GM12878 (cell line): Measurements from ENCODE around the gene LHX5. TPM values are rescaled to one million over a fixed set of nuclear protein-coding genes. Genes with fewer than 3 reads are reported as not detected.

Source experiments
- ATAC-seq: fragments of 200-7000 bp; cut with Tn5 transposase; 3 replicates; pipeline ENCODE4 v1.9.1; 2020; ENCODE audit warnings: mild to moderate bottlenecking, moderate library complexity
- BruUV-seq: library from RNA; stranded (reverse); fragments of 400-500 nt; replicated peaks from 2 replicates; lab custom pipeline; 2021; lab: Mats Ljungman, UMichigan
- CTCF ChIA-PET: fragments of 300-600 bp; sonication (Branson Sonifier 250); formaldehyde crosslinking; extraction: SDS; loops from one replicate; lab custom pipeline; 2021; ENCODE audit warnings: inconsistent platforms; lab: Yijun Ruan, JAX
- POLR2A ChIA-PET: fragments of 350-600 bp; formaldehyde crosslinking; extraction: SDS; loops from one replicate; lab custom pipeline; 2021; ENCODE audit warnings: inconsistent platforms; lab: Charles Lee
- RAD21 ChIA-PET: fragments of 300-600 bp; sonication (Branson Sonifier 250); formaldehyde crosslinking; loops from one replicate; lab custom pipeline; 2023; ENCODE audit warnings: antibody characterized with exemption; ENCODE audit not compliant: unreplicated experiment; lab: Charles Lee
- SMC1A ChIA-PET: fragments of 300-600 bp; sonication (Branson Sonifier 250); formaldehyde crosslinking; loops from one replicate; lab custom pipeline; 2023; ENCODE audit not compliant: unreplicated experiment, uncharacterized antibody; lab: Charles Lee
- DNase-seq: peaks from one replicate; pipeline ENCODE4 v3.0.0-alpha.2; 2011; ENCODE audit warnings: low read depth, low spot score
- FAIRE-seq: peaks from 3 replicates; lab custom pipeline; 2011; peaks lifted over from hg19 to GRCh38; lab: Jason Lieb, UNC
- H2AFZ ChIP-seq: 2 replicates; pipeline ENCODE4 v1.6.0; 2011; ENCODE audit warnings: low read depth, low read length, control low read depth; ENCODE audit not compliant: control insufficient read depth
- H3K27ac ChIP-seq: 2 replicates; pipeline ENCODE4 v1.5.1; 2011; ENCODE audit warnings: control low read depth; ENCODE audit not compliant: control insufficient read depth, insufficient read depth
- H3K27me3 ChIP-seq, 2 experiments: replicated peaks in 1 of 2; 2 replicates each; pipeline versions ENCODE4 v1.6.0 to v1.6.1; 2011; ENCODE audit warnings: low read length in 1 of 2; ENCODE audit not compliant: control insufficient read depth in 2 of 2, insufficient read depth in 2 of 2
- H3K36me3 ChIP-seq, 2 experiments: 2 replicates each; pipeline ENCODE4 v1.5.1; 2011; ENCODE audit warnings: low read length in 1 of 2; ENCODE audit not compliant: control insufficient read depth in 2 of 2, insufficient read depth in 2 of 2
- H3K4me1 ChIP-seq: 2 replicates; pipeline ENCODE4 v1.6.1; 2011; ENCODE audit warnings: mild to moderate bottlenecking, low read length, moderate library complexity, mixed read lengths; ENCODE audit not compliant: control insufficient read depth, insufficient read depth
- H3K4me2 ChIP-seq: 2 replicates; pipeline ENCODE4 v1.6.0; 2011; ENCODE audit warnings: control low read depth; ENCODE audit not compliant: control insufficient read depth, insufficient read depth
- H3K4me3 ChIP-seq: fragments of 200-600 bp; sonication (generic); 2 replicates; pipeline ENCODE4 v1.5.1; 2016
- H3K79me2 ChIP-seq: 2 replicates; pipeline ENCODE4 v1.6.0; 2011; ENCODE audit warnings: low read length; ENCODE audit not compliant: control insufficient read depth, insufficient read depth
- H3K9ac ChIP-seq: 2 replicates; pipeline ENCODE4 v1.8.0; 2011; ENCODE audit warnings: low read length, control low read depth, mixed read lengths; ENCODE audit not compliant: control insufficient read depth, insufficient read depth
- H3K9me3 ChIP-seq: replicated peaks from 3 replicates; pipeline ENCODE4 v1.5.1; 2011; ENCODE audit warnings: mild to moderate bottlenecking, low read length; ENCODE audit not compliant: control insufficient read depth, insufficient read depth
- H4K20me1 ChIP-seq: 2 replicates; pipeline ENCODE4 v1.6.0; 2011; ENCODE audit not compliant: control insufficient read depth, insufficient read depth
- NFYA ChIP-seq: IDR thresholded peaks from 2 replicates; pipeline ENCODE4 v1.6.1; 2011; ENCODE audit warnings: low read depth, mild to moderate bottlenecking, low read length, improper control_type of control experiment, borderline replicate concordance
- RAD51 ChIP-seq: fragments of 450-650 bp; IDR thresholded peaks from 2 replicates; pipeline ENCODE4 v1.6.1; 2016; ENCODE audit warnings: moderate library complexity, mild to moderate bottlenecking, inconsistent platforms
- ZNF24 ChIP-seq: fragments of 450-650 bp; IDR thresholded peaks from 2 replicates; pipeline ENCODE4 v1.6.1; 2017; ENCODE audit warnings: antibody characterized with exemption, mild to moderate bottlenecking
- WGBS: methylation state at CpG from one replicate; pipeline ENCODE4 v1.1.6; 2016; ENCODE audit warnings: low lambda C conversion rate; ENCODE audit not compliant: insufficient replicate concordance, insufficient coverage; ENCODE audit errors: missing lambda C conversion rate; 5-methylcytosine and 5-hydroxymethylcytosine counted together
- in situ Hi-C: fragments of 300-500 bp; cut with MboI; formaldehyde crosslinking; loops from 9 replicates; pipeline ENCODE4 v1.14.3; 2018; ENCODE audit warnings: mixed read lengths
- intact Hi-C: fragments of 100-400 bp; cut with micrococcal nuclease; formaldehyde crosslinking; loops from one replicate; pipeline ENCODE4 v1.14.2; 2022; ENCODE audit not compliant: unreplicated experiment
- polyA plus RNA-seq, 11 experiments: library from polyadenylated mRNA; depleted of rRNA in 4 of 11; unstranded in 6 of 11; stranded (reverse) in 5 of 11; fragments of >200 nt; fragmentation: Nextera tagmentation in 4 of 11; fragmentation: Illumina TruSeq in 1 of 11; extraction: Ambion mirVana in 4 of 11; extraction: Trizol in 1 of 11; gene quantifications; 1 replicate in 1 of 11; 2 replicates in 10 of 11; pipeline versions ENCODE4 v1.2.1 to v1.2.3, GENCODE V29; 2011 to 2016; ENCODE audit warnings: inconsistent platforms in 2 of 11, missing spikeins in 2 of 11, low read depth in 1 of 11
- total RNA-seq, 4 experiments: library from RNA; depleted of rRNA in 3 of 4; stranded (reverse); fragments of >200 nt in 3 of 4; fragmentation: Illumina TruSeq in 1 of 4; extraction: Trizol in 1 of 4; gene quantifications; 2 replicates each; pipeline versions ENCODE4 v1.2.1 to v1.2.3, GENCODE V29; 2013 to 2021
- TF ChIP-seq, protein P1 (sequence below): fragments of 450-650 bp; formaldehyde crosslinking; IDR thresholded peaks from 2 replicates; pipeline ENCODE4 v1.4.0; 2020; ENCODE audit warnings: mild to moderate bottlenecking, moderate library complexity

The LHX5 gene
- total and polyA plus RNA-seq, 10 of the 15 experiments (the other 5 are each of a cell fraction or from before 2014, with no cell fraction given): 0.03 TPM; not detected in 9

DNA sequence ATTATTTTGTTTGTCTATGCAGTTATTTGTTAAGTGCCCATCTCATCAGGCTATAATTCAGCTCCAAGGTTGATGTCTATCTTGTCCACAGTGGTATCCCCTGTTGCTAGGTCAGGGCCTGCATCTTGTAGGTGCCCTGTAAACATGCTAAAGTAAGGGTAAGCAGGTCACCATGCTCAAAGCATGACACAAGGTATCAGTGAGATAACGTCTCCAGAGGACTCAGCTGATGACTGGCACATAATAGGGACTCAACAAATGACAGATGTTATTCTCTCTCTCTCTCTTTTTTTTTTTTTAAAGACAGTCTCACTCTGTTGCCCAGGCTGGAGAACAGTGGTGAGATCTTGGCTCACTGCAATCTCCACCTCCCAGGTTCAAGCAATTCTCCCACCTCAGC lies 47.2 kb downstream of the LHX5 start (continued):
- TF ChIP-seq, protein P1, sequence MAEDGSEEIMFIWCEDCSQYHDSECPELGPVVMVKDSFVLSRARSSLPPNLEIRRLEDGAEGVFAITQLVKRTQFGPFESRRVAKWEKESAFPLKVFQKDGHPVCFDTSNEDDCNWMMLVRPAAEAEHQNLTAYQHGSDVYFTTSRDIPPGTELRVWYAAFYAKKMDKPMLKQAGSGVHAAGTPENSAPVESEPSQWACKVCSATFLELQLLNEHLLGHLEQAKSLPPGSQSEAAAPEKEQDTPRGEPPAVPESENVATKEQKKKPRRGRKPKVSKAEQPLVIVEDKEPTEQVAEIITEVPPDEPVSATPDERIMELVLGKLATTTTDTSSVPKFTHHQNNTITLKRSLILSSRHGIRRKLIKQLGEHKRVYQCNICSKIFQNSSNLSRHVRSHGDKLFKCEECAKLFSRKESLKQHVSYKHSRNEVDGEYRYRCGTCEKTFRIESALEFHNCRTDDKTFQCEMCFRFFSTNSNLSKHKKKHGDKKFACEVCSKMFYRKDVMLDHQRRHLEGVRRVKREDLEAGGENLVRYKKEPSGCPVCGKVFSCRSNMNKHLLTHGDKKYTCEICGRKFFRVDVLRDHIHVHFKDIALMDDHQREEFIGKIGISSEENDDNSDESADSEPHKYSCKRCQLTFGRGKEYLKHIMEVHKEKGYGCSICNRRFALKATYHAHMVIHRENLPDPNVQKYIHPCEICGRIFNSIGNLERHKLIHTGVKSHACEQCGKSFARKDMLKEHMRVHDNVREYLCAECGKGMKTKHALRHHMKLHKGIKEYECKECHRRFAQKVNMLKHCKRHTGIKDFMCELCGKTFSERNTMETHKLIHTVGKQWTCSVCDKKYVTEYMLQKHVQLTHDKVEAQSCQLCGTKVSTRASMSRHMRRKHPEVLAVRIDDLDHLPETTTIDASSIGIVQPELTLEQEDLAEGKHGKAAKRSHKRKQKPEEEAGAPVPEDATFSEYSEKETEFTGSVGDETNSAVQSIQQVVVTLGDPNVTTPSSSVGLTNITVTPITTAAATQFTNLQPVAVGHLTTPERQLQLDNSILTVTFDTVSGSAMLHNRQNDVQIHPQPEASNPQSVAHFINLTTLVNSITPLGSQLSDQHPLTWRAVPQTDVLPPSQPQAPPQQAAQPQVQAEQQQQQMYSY (CRISPR knock-in tag): no peak
- no peak for TF ChIP-seq NFYA

- Histone ChIP-seq H3K4me3 (peak overlapping the region; percentile 63), H4K20me1 (no peaks in the 10 kb centered on the region), H3K4me2 (peak overlapping the region; percentile 64), H3K36me3 (no peaks in the 10 kb centered on the region), H3K9me3 (no peaks in the 10 kb centered on the region), H3K9ac (peak overlapping the region; percentile 73), H3K27me3 (no peaks in the 10 kb centered on the region), H3K4me1 (peaks cover 10% of the 10 kb centered on the region), H3K27ac (no peak overlapping the region), H2AFZ (no peak overlapping the region), H3K79me2 (no peaks in the 10 kb centered on the region)
- ChIA-PET SMC1A (interaction anchor here (0.8 to 2.9 kb wide), 5 partner anchors 107 to 236 kb away, joined by 3 to 8 read pairs (median 3); no protein-coding TSS in a partner anchor), RAD21 (interaction anchor here (0.9 to 1.3 kb wide), 4 partner anchors 17 to 236 kb away, joined by 3 to 4 read pairs (median 4); no protein-coding TSS in a partner anchor), CTCF (interaction anchor here (0.9 to 1.6 kb wide), 10 partner anchors 18 to 228 kb away, joined by 3 to 10 read pairs (median 4); no protein-coding TSS in a partner anchor), POLR2A (interaction anchor here (1.7 kb wide), 1 partner anchor 88 kb away, joined by 6 read pairs; the partner anchor contains the start of gene SLC8B1)
- intact Hi-C loops: loop anchor here (1.0 to 5.0 kb wide), 2 partner anchors 111 to 236 kb away; partner anchors contain the start of genes DDX54 and RITA1
- TSS peak; percentile 88 for BruUV-seq
- ATAC-seq (no peak), DNase-seq (no peak), FAIRE-seq (no peak)
- 80% methylated on average over 6 of the region's 6 CpGs for WGBS
- in situ Hi-C loops: loop anchor here (5.0 kb wide), 1 partner anchor 226 kb away; no protein-coding TSS in a partner anchor
- TF ChIP-seq RAD51: no peak
- TF ChIP-seq ZNF24: 0 out of 2 replicates have a peak, but pooled peaks have one; percentile 34
Observed at GRCh38 chr12:113422886-113423669, 48.6 kb downstream of the LHX5 start.
